Right lobe of liver (tissue), 4 donors: ENCODE measurements around the gene MICOS13.

Experiments used
- POLR2A ChIP-seq: fragments of 450-650 bp; IDR thresholded peaks from one replicate; pipeline ENCODE4 v1.6.1; 2017; ENCODE audit warnings: antibody characterized with exemption, mild to moderate bottlenecking
- TF ChIP-seq, protein P1 (sequence below), 4 donors: fragments of 200-600 bp in 3 of 4; fragments of 450-650 bp in 1 of 4; IDR thresholded peaks; one replicate each; pipeline versions ENCODE4 v1.5.1 to v1.8.0; 2016 to 2022; ENCODE audit warnings: antibody characterized with exemption in 4 of 4, mild to moderate bottlenecking in 2 of 4
- donor health status: DM: no; HTN: no; CAD: no.
- donor health status: DM: no; HTN: no; CAD: no.
- donor health status: DM: no; HTN: yes; CAD: no.

DNA sequence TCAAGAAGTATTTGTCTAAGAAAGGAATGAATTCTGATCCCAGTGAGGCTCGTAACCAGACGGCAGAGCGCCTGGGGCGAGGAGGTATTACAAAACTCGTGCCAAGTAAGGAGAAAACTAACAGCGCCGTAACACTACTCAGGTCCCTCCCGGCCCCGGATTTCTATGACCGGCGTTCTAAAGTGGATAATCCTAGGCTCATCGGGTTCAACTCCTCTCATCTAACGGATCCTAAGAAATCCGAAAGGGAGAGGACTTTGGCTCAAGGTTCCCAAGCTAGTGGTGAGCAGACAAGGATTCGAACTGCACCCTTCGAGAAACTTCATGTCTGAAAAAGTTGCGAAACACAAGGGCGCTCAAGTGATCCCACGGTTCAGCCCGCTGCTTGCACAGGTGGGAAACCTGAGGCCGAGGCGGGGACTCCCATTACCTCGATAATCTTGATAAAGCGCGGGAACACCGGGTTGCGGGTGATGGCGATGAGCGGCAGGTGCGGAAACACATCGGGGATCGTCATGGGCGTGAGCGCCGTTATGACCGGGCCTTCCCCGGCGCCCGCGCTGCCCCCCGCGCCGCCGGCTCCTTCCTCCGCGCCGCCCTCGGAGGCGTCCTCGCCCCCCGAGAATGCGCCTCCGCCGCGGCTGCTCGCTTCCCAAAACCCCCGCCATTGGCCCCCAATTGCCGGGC lies 39.1 kb upstream of the MICOS13 start:
- TF ChIP-seq, protein P1, sequence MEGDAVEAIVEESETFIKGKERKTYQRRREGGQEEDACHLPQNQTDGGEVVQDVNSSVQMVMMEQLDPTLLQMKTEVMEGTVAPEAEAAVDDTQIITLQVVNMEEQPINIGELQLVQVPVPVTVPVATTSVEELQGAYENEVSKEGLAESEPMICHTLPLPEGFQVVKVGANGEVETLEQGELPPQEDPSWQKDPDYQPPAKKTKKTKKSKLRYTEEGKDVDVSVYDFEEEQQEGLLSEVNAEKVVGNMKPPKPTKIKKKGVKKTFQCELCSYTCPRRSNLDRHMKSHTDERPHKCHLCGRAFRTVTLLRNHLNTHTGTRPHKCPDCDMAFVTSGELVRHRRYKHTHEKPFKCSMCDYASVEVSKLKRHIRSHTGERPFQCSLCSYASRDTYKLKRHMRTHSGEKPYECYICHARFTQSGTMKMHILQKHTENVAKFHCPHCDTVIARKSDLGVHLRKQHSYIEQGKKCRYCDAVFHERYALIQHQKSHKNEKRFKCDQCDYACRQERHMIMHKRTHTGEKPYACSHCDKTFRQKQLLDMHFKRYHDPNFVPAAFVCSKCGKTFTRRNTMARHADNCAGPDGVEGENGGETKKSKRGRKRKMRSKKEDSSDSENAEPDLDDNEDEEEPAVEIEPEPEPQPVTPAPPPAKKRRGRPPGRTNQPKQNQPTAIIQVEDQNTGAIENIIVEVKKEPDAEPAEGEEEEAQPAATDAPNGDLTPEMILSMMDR (IDR thresholded peaks at IDR 0.05), result no peak
- TF ChIP-seq POLR2A, result no peak
